ENCODE results near the gene MED26.

- TF ChIP-seq CTCF (conservative IDR thresholded peaks at IDR 0.05; ENCODE audit: low read depth, low read length) (no peak), EZH2 (IDR thresholded peaks at IDR 0.05; ENCODE audit: borderline replicate concordance, low read depth, low read length, poor library complexity, severe bottlenecking) (no peak)
Measured at GRCh38 chr19:16657384-16657783, 29.4 kb upstream of the MED26 start.

All from A673 (cell line).